ENCODE results near the gene FOXA1.
A peak's percentile ranks its signal among the peaks of the same experiment; 100 is the strongest.

Gene FOXA1

GRCh38 chr14:37602605-37603453 lies 7.8 kb upstream of the FOXA1 start:
- TF ChIP-seq, protein P1, sequence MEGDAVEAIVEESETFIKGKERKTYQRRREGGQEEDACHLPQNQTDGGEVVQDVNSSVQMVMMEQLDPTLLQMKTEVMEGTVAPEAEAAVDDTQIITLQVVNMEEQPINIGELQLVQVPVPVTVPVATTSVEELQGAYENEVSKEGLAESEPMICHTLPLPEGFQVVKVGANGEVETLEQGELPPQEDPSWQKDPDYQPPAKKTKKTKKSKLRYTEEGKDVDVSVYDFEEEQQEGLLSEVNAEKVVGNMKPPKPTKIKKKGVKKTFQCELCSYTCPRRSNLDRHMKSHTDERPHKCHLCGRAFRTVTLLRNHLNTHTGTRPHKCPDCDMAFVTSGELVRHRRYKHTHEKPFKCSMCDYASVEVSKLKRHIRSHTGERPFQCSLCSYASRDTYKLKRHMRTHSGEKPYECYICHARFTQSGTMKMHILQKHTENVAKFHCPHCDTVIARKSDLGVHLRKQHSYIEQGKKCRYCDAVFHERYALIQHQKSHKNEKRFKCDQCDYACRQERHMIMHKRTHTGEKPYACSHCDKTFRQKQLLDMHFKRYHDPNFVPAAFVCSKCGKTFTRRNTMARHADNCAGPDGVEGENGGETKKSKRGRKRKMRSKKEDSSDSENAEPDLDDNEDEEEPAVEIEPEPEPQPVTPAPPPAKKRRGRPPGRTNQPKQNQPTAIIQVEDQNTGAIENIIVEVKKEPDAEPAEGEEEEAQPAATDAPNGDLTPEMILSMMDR (IDR thresholded peaks at IDR 0.05): no peak
- H3K27ac ChIP-seq: no peak overlapping the region
- no peak overlapping the region for H3K4me3 ChIP-seq
- no peak for DNase-seq (ENCODE audit: low spot score)

DNA sequence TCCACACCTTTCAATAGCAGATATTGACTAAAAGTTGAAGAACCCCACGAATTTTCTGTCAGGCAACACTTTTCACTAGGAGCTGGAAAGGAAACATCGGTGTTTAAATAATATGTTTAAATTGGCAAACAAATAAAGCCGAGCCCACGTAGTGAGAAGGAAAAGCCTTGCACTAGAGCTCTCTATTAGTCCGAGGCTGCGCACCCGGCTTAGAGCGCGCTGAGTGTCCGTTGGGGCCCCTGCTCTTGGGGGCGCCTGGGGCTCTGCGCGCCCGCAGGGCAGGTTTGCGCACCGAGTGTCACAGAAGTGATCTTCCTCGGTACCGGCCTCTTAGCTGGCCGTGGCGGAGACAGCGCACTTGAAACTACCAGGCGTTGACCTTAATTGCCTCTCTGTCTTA lies 6.8 kb upstream of the FOXA1 start:
- Histone ChIP-seq H3K4me3 (no peak overlapping the region), H3K27ac (no peak overlapping the region)
- TF ChIP-seq, protein P1 (IDR thresholded peaks at IDR 0.05): no peak
- no peak for DNase-seq (ENCODE audit: low spot score)

DNA sequence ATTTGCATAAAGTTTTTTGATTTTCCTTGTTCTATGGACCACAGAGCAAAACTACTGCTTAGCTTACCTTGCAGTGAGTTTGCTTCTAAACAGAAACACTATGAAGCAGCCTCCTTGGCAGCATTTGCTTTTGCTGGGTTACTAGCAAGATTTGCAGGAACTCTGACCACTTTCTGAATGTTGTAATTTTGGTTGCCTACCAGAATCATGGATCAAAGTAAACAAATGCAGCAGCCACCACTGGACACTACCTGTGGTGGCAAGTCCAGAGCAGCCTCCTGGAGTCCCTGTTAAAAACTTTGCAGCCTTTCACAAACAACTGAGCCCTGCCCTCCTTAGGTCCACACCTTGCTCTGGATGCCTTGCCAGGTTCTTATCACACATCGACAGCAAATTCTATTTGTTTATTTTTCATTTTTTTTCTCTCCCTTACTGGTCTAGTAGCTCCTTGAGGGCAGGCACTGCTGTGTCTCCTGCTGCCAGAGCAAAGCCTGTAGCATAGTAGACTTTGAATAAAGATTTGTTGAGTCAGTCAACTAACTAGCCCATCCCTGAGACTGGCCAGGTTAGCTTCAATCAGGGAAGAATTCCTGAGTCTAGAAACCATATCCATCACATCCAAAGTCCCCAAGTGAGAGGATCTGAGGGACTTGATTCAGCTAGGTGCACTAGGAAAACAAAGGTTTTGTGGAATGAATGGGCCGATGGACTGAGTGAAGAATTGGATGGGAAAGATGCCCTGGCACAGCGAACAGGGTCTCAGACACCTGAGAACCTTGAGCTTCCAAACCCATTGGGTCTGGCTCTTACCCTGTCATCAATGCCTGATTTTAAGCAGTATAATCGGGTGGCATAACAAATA lies 6.1 kb upstream of the FOXA1 start:
- H3K27ac ChIP-seq: no peak overlapping the region
- no peak overlapping the region for H3K4me3 ChIP-seq
- DNase-seq (ENCODE audit: low spot score): no peak
- TF ChIP-seq, protein P1 (IDR thresholded peaks at IDR 0.05): no peak

GRCh38 chr14:37599507-37600368 lies 4.7 kb upstream of the FOXA1 start:
- Histone ChIP-seq H3K4me3 (peak overlapping the region; percentile 28), H3K27ac (no peak overlapping the region)
- no peak for DNase-seq (ENCODE audit: low spot score)
- TF ChIP-seq, protein P1 (IDR thresholded peaks at IDR 0.05): no peak

GRCh38 chr14:37598747-37599506 lies 3.9 kb upstream of the FOXA1 start:
- TF ChIP-seq, protein P1 (IDR thresholded peaks at IDR 0.05): no peak
- no peak overlapping the region for H3K27ac ChIP-seq
- no peak for DNase-seq (ENCODE audit: low spot score)
- peak overlapping the region; percentile 57 for H3K4me3 ChIP-seq
